OCI-LY3 (cell line): ENCODE results near the gene MCC.

Experiments
- H2AFZ ChIP-seq: fragments of 200-600, 300-600 bp; shearing (Covaris generic); 2 replicates; pipeline ENCODE4 v1.6.0; 2014; ENCODE audit warnings: antibody characterized with exemption, low read depth, low read length
- H3K27ac ChIP-seq: fragments of 200-600, 300-600 bp; sonication (generic); 2 replicates; pipeline ENCODE4 v1.5.1; 2014; ENCODE audit warnings: mild to moderate bottlenecking, low read length, moderate library complexity, mixed read lengths
- H3K27me3 ChIP-seq: fragments of 200-600, 300-600 bp; sonication (generic); 2 replicates; pipeline ENCODE4 v1.6.1; 2014; ENCODE audit warnings: low read depth, low read length, mixed read lengths
- H3K36me3 ChIP-seq: fragments of 200-600, 300-600 bp; sonication (generic); replicated peaks from 2 replicates; pipeline ENCODE3; 2014; ENCODE audit warnings: low read depth, low read length, mixed read lengths
- H3K4me1 ChIP-seq: fragments of 300-600, 200-600 bp; sonication (generic); 2 replicates; pipeline ENCODE4 v1.6.1; 2014; ENCODE audit warnings: low read length, mixed read lengths
- H3K4me2 ChIP-seq: fragments of 200-600, 300-600 bp; sonication (generic); 2 replicates; pipeline ENCODE4 v1.6.1; 2014; ENCODE audit warnings: low read length, mixed read lengths
- H3K4me3 ChIP-seq: fragments of 300-600, 200-600 bp; sonication (generic); 2 replicates; pipeline ENCODE4 v1.5.1; 2014; ENCODE audit warnings: antibody characterized with exemption, mild to moderate bottlenecking, low read length, moderate library complexity
- H3K79me2 ChIP-seq: fragments of 300-600, 200-600 bp; shearing (Covaris generic); 2 replicates; pipeline ENCODE4 v1.6.1; 2014; ENCODE audit warnings: mild to moderate bottlenecking, low read length, mixed read lengths
- H3K9ac ChIP-seq: fragments of 300-600, 200-600 bp; shearing (Covaris generic); 2 replicates; pipeline ENCODE4 v1.6.0; 2014; ENCODE audit warnings: mild to moderate bottlenecking, low read length, moderate library complexity
- H3K9me3 ChIP-seq: fragments of 200-600, 300-600 bp; shearing (Covaris generic); 2 replicates; pipeline ENCODE4 v1.6.1; 2014; ENCODE audit warnings: low read length, mixed read lengths; ENCODE audit not compliant: insufficient read depth
- H4K20me1 ChIP-seq: fragments of 200-600, 300-600 bp; sonication (generic); 2 replicates; pipeline ENCODE4 v1.6.1; 2016; ENCODE audit warnings: low read length, mixed read lengths; ENCODE audit not compliant: insufficient read depth
- EZH2phosphoT487 ChIP-seq: fragments of 200-600 bp; shearing (Covaris generic); IDR thresholded peaks from 2 replicates; pipeline ENCODE4 v1.6.1; 2018; ENCODE audit warnings: antibody characterized with exemption, mixed run types, low read depth
- TF ChIP-seq, protein P1 (sequence below): fragments of 200-600, 300-600 bp; sonication (generic); IDR thresholded peaks from 2 replicates; pipeline ENCODE4 v1.5.1; 2014; ENCODE audit warnings: antibody characterized with exemption, low read length, low read depth

The MCC gene

DNA sequence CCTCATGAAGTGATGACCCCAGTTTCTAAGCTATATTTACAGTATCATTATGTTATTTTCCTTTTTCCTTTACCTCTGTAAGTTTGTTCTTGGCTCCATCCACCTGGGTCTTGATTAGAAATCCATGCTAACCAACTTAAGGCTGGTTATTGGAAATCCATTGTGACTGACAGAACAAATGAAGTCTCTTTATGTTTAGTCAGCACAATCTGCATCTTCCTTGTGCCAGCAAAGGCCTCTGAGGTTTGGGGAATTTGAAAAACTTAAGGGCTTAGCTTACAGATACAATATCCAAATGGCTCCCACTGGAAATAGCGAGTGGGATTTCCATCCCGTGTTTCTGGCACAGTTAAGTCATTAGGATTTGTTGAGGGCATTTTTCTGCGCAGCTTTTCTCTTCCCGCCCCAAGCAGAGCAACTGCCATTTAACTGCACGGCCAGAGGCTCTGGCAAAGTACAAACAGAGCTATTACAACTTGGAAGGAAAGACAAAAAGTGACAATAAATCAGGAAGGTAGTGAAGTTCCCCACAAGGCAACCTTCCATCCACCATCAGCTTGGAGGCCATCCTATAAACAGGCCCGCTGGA is 447.5 kb downstream of the MCC start:
- Histone ChIP-seq H3K4me3 (no peak overlapping the region), H3K4me1 (no peaks in the 10 kb centered on the region), H3K27ac (no peak overlapping the region), H3K27me3 (no peaks in the 10 kb centered on the region), H4K20me1 (no peaks in the 10 kb centered on the region), H3K4me2 (no peak overlapping the region), H3K36me3 (no peaks in the 10 kb centered on the region), H3K79me2 (no peaks in the 10 kb centered on the region), H3K9me3 (no peaks in the 10 kb centered on the region), H2AFZ (no peak overlapping the region), H3K9ac (no peak overlapping the region)
- TF ChIP-seq, protein P1, sequence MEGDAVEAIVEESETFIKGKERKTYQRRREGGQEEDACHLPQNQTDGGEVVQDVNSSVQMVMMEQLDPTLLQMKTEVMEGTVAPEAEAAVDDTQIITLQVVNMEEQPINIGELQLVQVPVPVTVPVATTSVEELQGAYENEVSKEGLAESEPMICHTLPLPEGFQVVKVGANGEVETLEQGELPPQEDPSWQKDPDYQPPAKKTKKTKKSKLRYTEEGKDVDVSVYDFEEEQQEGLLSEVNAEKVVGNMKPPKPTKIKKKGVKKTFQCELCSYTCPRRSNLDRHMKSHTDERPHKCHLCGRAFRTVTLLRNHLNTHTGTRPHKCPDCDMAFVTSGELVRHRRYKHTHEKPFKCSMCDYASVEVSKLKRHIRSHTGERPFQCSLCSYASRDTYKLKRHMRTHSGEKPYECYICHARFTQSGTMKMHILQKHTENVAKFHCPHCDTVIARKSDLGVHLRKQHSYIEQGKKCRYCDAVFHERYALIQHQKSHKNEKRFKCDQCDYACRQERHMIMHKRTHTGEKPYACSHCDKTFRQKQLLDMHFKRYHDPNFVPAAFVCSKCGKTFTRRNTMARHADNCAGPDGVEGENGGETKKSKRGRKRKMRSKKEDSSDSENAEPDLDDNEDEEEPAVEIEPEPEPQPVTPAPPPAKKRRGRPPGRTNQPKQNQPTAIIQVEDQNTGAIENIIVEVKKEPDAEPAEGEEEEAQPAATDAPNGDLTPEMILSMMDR = no peak
- TF ChIP-seq EZH2phosphoT487 = no peak

DNA sequence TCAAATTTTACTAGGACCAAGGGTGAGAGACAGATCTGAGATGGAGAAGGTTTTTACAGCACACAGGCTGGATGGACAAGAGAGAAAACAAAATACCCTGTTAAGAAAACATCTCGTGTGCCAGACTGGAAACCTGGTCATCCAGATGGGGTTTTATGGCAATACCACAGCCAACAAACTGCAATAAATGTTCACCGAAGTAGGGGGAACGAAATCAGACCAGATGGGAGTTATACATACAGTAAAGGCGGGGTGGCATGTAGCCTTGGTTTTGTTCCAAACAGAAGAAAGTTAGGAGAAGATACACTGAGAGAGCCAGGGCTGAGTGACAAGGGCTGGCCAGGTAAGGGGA is 448.3 kb downstream of the MCC start:
- TF ChIP-seq EZH2phosphoT487 = no peak
- TF ChIP-seq, protein P1 = no peak
- H3K9ac ChIP-seq = no peak overlapping the region
- no peak overlapping the region for H3K4me3 ChIP-seq
- H3K27me3 ChIP-seq = no peaks in the 10 kb centered on the region
- no peak overlapping the region for H3K4me2 ChIP-seq
- H4K20me1 ChIP-seq = no peaks in the 10 kb centered on the region
- no peaks in the 10 kb centered on the region for H3K36me3 ChIP-seq
- no peaks in the 10 kb centered on the region for H3K4me1 ChIP-seq
- no peak overlapping the region for H2AFZ ChIP-seq
- H3K9me3 ChIP-seq = no peaks in the 10 kb centered on the region
- H3K27ac ChIP-seq = no peak overlapping the region
- no peaks in the 10 kb centered on the region for H3K79me2 ChIP-seq

DNA sequence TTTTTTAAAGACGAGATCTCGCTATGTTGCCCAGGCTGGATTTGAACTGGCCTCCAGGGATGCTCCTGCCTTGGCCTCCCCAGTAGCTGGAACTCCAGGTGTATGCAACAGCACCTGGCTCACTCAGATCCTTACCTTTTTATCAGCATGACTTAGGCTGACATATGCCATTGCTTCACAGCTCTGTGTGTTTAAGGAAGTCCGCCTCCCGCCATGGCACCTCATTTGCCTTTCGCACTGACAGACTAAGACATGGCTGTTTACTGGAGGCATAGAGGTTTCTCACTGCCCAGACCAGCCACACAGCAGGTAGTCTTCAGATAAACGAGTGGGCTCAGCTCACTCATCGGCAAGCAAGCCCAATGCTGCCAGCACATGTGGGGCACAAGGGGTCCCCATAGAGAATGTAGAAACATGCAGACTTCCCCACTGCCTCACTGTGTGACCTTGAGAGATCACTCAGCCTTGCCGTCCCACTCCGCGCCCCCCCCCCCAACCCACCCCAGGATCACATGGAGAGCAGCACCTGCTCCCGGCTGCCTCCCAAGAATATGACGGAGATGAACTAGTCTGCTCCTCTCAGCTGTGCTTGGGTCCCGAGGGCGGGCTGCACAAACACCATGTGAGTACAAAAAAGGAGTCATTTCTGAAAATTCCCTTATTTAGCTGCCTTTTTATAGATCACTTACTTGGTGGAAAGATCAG is 448.9 kb downstream of the MCC start:
- Histone ChIP-seq H3K36me3 (no peaks in the 10 kb centered on the region), H3K4me3 (no peak overlapping the region), H3K27ac (no peak overlapping the region), H3K79me2 (no peaks in the 10 kb centered on the region), H3K4me2 (no peak overlapping the region), H2AFZ (no peak overlapping the region), H3K27me3 (no peaks in the 10 kb centered on the region), H3K9ac (no peak overlapping the region), H3K4me1 (no peaks in the 10 kb centered on the region), H4K20me1 (no peaks in the 10 kb centered on the region), H3K9me3 (no peaks in the 10 kb centered on the region)
- no peak for TF ChIP-seq EZH2phosphoT487

DNA sequence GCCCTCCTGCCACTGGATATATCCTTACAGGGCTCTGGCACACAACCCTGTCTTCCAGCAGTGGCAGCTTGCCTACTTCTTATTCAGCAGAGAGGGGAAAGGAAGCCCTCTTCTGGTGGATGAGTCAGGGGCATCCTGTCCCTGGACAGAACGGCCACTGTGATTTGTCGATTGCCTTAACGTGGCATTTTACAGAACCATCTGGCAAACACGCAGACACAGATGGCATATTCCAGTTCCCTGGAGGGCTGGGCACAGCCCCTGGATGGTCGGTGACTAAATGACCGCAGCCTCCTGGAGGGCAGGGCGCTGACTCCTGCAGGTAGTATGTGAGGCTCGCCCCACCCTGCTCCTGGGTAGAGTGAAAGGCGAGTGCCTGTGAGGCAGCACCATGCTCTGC is 449.5 kb downstream of the MCC start:
- Histone ChIP-seq H3K9me3 (no peaks in the 10 kb centered on the region), H3K79me2 (no peaks in the 10 kb centered on the region), H3K9ac (no peak overlapping the region), H3K36me3 (no peaks in the 10 kb centered on the region), H3K4me1 (no peaks in the 10 kb centered on the region), H3K27ac (no peak overlapping the region), H3K4me2 (no peak overlapping the region), H2AFZ (no peak overlapping the region), H4K20me1 (no peaks in the 10 kb centered on the region), H3K27me3 (no peaks in the 10 kb centered on the region), H3K4me3 (no peak overlapping the region)
- no peak for TF ChIP-seq EZH2phosphoT487
- TF ChIP-seq, protein P1 = no peak
